GM21381 (cell line): ENCODE data around the gene ATOSB.
"Not testable (repeated sequence)": the region's sequence is repeated elsewhere in the genome, so short reads cannot be mapped to it uniquely, and the experiment has no call there.

Source experiments
- ATAC-seq: cut with Tn5 transposase; IDR thresholded peaks from one replicate; pipeline ENCODE4 v1.9.1; 2021; ENCODE audit warnings: mild to moderate bottlenecking, moderate library complexity; ENCODE audit not compliant: unreplicated experiment

Gene ATOSB

DNA sequence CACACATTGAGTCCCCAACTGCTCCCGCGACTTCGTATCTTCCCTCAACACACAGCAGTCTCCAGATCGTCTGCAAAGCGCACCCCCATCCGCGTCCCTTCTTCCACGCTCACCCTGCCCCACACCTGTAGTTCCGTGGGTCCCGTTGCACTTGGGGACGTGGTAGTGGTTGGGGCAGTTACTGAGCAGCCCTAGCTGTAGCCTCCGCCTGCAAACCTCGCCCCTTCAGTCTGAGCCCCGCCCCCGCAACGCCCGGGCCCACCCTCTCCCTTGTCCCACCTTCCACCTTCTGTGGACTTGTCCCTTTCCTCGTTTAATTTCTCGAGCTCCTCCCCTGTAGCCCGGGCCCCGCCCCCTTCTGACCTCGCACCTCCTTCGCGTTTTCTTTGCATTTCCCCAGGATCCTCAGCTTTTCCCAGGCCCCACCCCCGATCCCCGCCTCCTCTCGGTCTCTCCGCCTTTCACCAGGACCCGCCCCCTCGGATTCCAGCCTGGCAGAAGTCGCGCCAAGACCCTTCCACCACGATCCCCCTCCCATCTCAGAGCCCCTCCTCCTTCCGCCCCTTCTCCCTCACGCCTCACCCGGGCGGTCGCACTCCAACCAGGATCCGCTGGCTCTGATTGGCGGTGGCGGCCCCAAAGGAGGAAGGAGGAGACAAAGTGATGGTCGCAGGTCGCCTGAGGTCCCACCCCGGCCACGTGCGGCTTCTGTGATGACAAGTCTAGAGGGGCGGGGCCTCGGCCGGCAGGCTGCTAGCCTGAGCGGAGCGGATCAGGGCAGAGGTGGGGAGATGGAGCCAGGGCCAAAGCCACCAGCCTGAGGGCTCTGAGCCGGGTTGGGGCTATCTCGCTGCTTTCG, at the start of gene ATOSB:
Gene ATOSB, minus strand, starts transcription at position 183 of the 859 bp plus-strand sequence. CDS start 7,588 bp downstream, outside the sequence.
- ATAC-seq = peak; percentile 53

DNA sequence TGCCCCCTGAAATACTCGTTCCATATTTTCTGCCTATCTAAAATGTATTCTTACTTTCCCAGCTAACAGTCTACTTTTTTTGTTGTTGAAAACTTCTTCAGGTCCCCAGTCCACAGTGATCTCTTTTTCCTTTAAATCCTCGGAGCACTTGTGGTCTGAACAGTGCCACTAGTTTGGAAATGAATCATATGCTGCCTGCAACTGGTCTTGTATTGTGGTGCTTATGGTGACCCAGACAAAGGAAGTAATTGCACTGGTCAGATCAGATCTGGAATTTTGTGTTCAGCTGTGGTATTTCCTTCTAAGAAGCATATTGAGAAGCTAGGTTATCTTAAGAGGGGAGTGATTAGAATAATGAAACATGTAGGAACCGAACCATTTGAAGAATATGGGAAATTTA, 49.0 kb upstream of the ATOSB start:
- ATAC-seq = no peak

- ATAC-seq = no peak
Measured at GRCh38 chr9:35163413-35163812, 47.8 kb upstream of the ATOSB start.

DNA sequence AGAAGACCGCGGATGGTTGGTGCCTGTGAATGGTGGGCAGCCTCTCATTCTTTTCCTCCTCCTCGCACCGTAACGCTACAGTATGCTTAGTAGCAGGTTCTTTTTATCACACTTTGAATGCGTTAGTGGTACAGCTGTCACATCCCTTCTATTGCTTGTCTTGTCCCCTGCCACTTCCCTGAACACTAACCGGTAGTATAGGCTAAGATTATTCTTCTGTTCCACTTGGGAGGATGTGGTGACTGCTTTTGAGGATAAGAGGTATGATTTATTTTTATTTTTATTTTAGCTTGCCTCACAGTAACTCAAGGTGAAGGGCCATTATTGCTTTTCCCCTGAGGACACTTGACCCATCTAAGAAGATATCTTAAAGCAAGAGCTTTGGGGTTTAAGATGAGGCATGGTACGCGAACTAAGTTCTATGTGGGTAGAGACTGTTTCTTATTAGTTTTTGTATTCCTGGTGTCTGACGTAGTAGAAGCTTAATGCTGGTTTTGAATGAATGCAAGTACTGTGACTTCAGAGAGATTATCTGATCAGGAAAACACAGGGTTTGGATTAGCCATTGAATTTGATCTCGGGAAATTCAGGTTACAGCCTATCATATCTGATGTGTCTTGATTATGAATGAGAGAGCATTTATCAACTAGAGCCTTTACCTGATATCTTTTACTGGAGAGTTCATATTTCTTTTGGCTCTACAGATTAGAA, 47.1 kb upstream of the ATOSB start:
- no peak for ATAC-seq

DNA sequence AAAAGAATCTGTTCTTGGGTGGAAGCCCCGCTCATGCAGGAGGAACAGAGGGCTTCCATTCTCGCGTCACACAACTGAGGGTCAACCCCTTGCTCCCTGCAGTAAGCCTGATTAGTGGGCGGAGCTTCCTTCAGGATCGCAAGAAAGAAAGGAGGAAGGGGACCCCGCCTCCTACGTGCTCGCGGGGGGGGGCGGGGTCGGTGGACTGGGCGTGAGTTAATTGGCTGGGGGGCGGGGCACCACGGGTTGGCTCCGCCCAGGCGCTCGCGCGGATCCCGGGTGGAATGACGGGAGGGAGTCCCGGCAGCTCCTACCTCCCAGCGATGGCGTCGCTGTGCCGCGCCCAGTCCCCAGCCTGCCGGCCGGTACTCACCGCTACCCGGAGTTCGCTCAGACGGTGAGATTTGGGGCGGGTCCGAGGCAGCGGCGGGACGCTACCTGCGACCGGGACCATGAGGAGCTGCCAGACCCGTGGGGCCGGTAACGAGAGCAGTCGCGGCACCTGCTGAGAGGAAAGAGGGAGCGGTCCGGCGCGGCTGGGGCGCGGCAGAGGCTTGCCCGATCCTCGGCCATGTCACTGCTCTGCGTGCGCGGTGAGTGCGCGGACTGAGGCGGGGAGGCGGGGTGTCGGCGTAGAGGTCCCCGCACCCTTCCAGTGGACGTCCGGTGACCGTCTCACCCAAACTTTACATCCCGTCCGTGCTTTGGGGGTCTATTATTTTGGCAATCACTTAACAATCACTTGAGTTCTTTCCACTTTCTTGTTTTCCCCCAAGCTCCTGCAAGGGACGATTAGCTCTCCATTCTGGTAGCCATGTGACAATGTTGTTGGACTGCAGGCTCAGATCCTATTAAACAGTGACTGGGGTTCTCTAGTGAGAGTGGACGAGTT, 46.3 kb upstream of the ATOSB start, which contains the start of gene UNC13B:
Gene UNC13B, plus strand, starts transcription at position 297 of the 892 bp plus-strand sequence. Its CDS starts 275 bp downstream, at position 572.
- peak; percentile 76 for ATAC-seq

DNA sequence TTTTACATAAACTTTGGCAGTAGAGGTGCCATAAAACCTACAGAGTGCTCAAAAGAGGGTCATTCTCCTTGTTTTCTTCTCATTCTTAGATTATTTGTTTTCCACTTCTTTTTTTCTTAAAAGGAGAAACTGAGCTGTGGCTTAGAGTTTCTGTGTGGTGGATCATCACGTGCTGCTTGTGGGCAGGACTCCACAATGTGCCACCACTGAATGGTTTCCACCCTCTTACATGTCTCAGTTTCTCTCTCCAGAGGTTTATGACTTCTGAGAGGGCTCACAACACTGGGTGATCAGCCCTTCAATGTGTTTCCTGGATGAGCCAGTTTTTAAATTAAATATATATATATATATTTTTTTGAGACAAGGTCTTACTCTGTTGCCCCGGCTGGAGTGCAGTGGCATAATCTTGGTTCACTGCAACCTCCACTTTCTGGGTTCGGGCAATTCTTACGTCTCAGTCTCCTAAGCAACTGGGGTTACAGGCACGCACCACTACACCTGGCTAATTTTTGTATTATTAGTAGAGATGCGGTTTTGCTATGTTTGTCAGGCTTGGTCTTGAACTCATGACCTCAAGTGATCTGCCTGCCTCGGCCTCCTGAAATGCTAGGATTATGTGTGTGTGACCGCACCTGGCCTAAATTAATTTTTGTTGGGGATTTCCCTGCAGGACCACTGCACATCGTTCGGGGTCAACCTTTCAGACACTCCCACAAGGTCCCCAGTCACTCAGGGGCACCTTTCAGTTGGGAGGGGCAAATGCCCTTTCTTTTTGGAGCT, 43.0 kb upstream of the ATOSB start:
- ATAC-seq = no peak

DNA sequence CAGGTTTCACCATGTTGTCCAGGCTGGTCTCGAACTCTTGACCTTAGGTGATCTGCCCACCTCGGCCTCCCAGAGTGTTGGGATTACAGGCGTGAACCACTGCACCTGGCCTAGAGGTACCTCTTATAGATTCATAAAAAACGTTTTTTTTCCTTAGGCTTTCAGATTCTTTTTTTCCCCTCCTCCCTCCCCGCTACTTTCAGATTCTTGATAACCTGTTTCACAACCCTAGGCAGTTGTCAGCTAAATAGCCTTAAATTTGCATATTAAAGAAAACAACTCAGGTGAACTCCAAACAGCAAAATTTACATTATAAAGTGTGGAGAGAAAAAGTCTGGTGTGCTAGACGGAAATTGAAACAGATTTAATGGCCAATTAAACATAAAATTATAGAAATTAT, 42.2 kb upstream of the ATOSB start:
- ATAC-seq = not testable (repeated sequence)

DNA sequence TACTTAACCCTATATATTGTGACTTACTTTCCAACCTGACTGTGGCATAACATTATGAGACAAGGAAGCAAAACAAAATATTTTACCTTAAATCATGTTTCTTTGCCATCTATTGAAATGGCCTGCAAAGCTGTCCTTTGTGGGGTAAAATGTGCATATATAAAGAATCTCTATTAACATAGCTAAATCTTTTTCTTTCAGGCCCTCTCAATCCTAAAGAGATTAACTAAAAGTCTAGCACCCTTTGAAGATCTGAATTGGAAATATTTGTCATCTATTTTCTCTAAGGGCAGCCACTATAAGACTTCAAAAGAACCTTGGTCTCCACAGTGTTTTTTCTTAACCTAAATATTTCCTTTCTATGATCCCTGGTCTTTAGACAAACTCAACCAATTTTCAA, 41.1 kb upstream of the ATOSB start:
- no peak for ATAC-seq

GRCh38 chr9:35152926-35153325, 37.3 kb upstream of the ATOSB start:
- ATAC-seq = no peak

GRCh38 chr9:35147941-35148563, 32.4 kb upstream of the ATOSB start:
- not testable (repeated sequence) for ATAC-seq

DNA sequence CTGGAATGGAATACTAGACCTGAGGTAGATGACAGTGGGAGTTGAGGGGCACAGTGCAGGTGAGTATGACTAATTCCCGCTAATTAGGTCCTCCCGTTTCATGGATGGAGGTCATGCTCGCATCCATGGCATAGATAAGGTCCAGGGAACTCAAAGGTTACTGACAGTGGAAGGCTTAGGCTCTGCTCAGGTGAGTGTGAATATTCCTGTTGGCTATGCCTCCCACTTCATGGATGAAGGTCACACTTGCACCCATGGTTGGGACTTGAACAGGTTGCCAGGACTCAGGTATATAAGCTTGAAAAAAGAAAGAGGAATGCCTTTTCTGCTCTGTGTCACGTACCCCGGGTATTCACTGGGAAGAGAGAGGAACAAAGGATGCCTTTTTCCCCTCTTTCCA, 26.4 kb upstream of the ATOSB start:
- no peak for ATAC-seq

DNA sequence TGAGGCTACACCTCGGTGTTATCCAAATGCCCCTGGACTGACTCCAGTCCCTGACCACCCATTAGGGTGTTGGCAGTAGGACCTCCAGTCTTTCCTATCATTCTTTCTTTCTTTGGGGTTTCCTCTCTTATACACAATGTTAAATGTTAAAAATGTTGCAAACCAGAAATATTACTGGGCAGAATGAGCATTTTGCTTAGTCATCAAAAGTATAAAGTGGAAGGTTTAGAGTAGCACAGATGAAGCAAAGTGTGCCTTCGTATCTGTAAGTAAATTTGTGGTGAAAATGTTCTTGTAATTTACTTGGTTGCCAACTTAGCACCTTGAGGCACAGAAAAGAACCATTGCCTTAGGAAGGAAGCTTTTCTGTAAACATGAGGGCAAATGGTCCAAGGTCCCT, 24.4 kb upstream of the ATOSB start:
- no peak for ATAC-seq

GRCh38 chr9:35136866-35137265, 21.2 kb upstream of the ATOSB start:
- ATAC-seq = no peak

DNA sequence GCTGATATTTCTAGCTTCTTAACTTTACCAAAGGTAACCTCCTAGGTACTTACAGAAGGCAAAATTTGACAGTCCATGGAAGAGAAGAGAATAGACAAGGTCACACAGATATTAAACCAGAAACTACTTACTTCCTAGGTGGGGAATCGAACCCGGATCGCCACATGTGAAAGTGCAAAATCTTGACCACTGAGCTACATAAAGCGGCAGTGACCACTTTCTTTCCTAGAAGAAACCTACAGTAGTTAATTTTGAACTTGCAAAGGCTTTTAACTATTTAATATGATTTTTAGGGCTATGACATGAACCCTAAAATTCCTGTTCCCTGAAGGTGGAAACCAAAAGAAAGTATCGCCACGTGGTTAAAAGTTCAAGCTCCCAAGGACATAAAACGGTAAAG, 20.3 kb upstream of the ATOSB start:
- ATAC-seq = no peak

- no peak for ATAC-seq
Measured at GRCh38 chr9:35134920-35135319, 19.3 kb upstream of the ATOSB start.

- ATAC-seq = peak; percentile 33
Measured at GRCh38 chr9:35116898-35117551, 1.4 kb upstream of the ATOSB start.

DNA sequence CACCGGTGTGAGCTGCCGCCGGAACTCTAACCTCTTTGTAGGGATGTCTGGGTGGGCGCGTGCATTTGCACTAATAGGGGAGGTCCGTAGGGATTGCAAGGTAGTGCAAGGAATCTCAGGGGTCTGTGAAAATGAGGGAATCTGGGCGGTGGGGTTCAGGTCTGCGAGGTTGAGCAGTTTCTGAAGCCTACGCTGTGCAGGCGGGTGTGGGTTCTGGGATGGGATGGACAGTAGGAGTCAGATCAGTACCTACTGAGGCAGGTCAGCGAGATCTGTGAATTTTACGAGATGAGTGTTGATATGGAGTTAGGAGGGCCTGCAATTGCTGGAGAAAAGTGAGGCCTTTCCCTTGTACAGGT, 856 bp upstream of the ATOSB start:
- ATAC-seq = peak; percentile 0

- no peak for ATAC-seq
Measured at GRCh38 chr9:35114840-35115628, 628 bp downstream of the ATOSB start.
